ENCODE data around the gene ARMC5.

GRCh38 chr16:31459687-31460581 is 633 bp downstream of the ARMC5 start:
- TF ChIP-seq CTCF (conservative IDR thresholded peaks at IDR 0.05) (no peak), EZH2 (IDR thresholded peaks at IDR 0.05; ENCODE audit: low read depth) (no peak)
